CD4-positive, alpha-beta T cell (primary cell): ENCODE measurements around the gene KDM4B. TPM values are rescaled to one million over a fixed set of nuclear protein-coding genes. Genes with fewer than 3 reads are reported as not detected.

ENCODE experiments used
- ATAC-seq: fragments of 200-7000 bp; cut with Tn5 transposase; one replicate; pipeline ENCODE4 v1.10.0; 2022; ENCODE audit warnings: mild to moderate bottlenecking; ENCODE audit not compliant: poor library complexity
- CTCF ChIA-PET: fragments of 350-600 bp; sonication (Branson Sonifier 250); formaldehyde crosslinking; loops from one replicate; lab custom pipeline; 2021; ENCODE audit warnings: antibody characterized with exemption, inconsistent platforms; lab: Charles Lee
- POLR2A ChIA-PET: fragments of 350-600 bp; sonication (Branson Sonifier 250); formaldehyde crosslinking; loops from one replicate; lab custom pipeline; 2021; ENCODE audit warnings: antibody characterized with exemption, inconsistent platforms; lab: Charles Lee
- DNase-seq, 14 experiments: peaks; one replicate each; pipeline ENCODE4 v3.0.0-alpha.2; 2013 to 2020; ENCODE audit warnings: mixed read lengths in 2 of 14
- H3K27ac ChIP-seq, 2 donors: one replicate each; pipeline versions ENCODE4 v1.5.1 to v1.7.0; 2013; ENCODE audit warnings: low read length in 2 of 2, low read depth in 1 of 2, mild to moderate bottlenecking in 1 of 2
- H3K27me3 ChIP-seq, 2 experiments: 1 replicate in 1 of 2; 2 replicates in 1 of 2; pipeline versions ENCODE4 v1.6.1 to v1.7.0; 2013; ENCODE audit warnings: low read length in 2 of 2, control low read depth in 1 of 2, mild to moderate bottlenecking in 1 of 2, moderate library complexity in 1 of 2; ENCODE audit not compliant: insufficient read depth in 2 of 2, control insufficient read depth in 1 of 2
- H3K36me3 ChIP-seq: one replicate; pipeline ENCODE4 v1.6.1; 2013; ENCODE audit warnings: low read length, control low read depth; ENCODE audit not compliant: insufficient read depth
- H3K4me1 ChIP-seq: one replicate; pipeline ENCODE4 v1.6.1; 2013; ENCODE audit warnings: low read length, control low read depth; ENCODE audit not compliant: insufficient read depth
- H3K4me3 ChIP-seq: one replicate; pipeline ENCODE4 v1.5.1; 2013; ENCODE audit warnings: mild to moderate bottlenecking, low read length, moderate library complexity
- H3K9me3 ChIP-seq, 2 experiments: 1 replicate in 1 of 2; 2 replicates in 1 of 2; pipeline versions ENCODE4 v1.6.1 to v1.7.0; 2013; ENCODE audit warnings: low read length in 2 of 2, mild to moderate bottlenecking in 2 of 2, control low read depth in 1 of 2, moderate library complexity in 1 of 2; ENCODE audit not compliant: control insufficient read depth in 1 of 2, insufficient read depth in 1 of 2
- H3K27ac Mint-ChIP-seq: one replicate; pipeline ENCODE4 v1.8.0; 2020; ENCODE audit warnings: mixed read lengths
- H3K27me3 Mint-ChIP-seq: one replicate; pipeline ENCODE4 v1.8.0; 2021; ENCODE audit warnings: mixed read lengths
- H3K36me3 Mint-ChIP-seq: one replicate; pipeline ENCODE4 v1.8.0; 2021; ENCODE audit warnings: low read depth, mixed read lengths
- H3K4me1 Mint-ChIP-seq: one replicate; pipeline ENCODE4 v1.8.0; 2021; ENCODE audit warnings: low read depth, mixed read lengths
- H3K4me3 Mint-ChIP-seq: one replicate; pipeline ENCODE4 v1.8.0; 2020; ENCODE audit warnings: mild to moderate bottlenecking, mixed read lengths
- H3K9me3 Mint-ChIP-seq: one replicate; pipeline ENCODE4 v1.8.0; 2020; ENCODE audit warnings: mixed read lengths
- intact Hi-C, 2 experiments: fragments of 100-400 bp; cut with DNase I in 1 of 2; cut with micrococcal nuclease in 1 of 2; formaldehyde crosslinking; loops; one replicate each; pipeline versions ENCODE4 v1.15.1 to v1.9.0; 2023 to 2025; cut with DNase I, micrococcal nuclease
- total RNA-seq, 174 experiments: library from RNA in 2 of 174; stranded (reverse) in 2 of 174; gene quantifications; one replicate each; pipeline ENCODE4 v1.2.3 and lab custom pipeline; 2021 to 2026
- TF ChIP-seq, protein P1 (sequence below): fragments of 200-600 bp; IDR thresholded peaks from one replicate; pipeline ENCODE4 v1.8.0; 2022; ENCODE audit warnings: antibody characterized with exemption, mild to moderate bottlenecking

The KDM4B gene
- total RNA-seq, 2 experiments from 2014 or later = 41.8 to 42.5 TPM

DNA sequence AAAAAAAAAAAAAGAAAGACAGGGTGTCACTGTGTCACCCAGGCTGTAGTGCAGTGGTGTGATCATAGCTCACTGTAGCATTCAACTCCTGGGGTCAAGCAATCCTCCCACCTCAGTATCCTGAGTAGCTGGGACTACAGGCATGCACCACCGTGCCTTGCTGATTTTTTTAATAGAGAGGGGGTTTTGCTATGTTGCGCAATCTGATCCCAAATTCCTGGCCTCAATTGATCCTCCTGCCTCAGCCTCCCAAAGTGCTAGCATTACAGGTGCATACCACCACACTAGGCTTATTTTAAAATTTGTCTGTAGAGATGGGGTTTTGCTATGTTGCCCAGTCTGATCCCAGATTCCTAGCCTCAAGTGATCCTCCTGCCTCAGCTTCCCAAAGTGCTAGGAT is 212.4 kb downstream of the KDM4B start:
- no peaks in the 10 kb centered on the region for H3K9me3 Mint-ChIP-seq
- Histone ChIP-seq H3K9me3 (no peaks in the 10 kb centered on the region), H3K27me3 (peaks cover 0 to 3% of the 10 kb centered on the region in 2 experiments), H3K27ac (no peak overlapping the region), H3K4me3 (no peak overlapping the region), H3K4me1 (no peaks in the 10 kb centered on the region), H3K36me3 (no peaks in the 10 kb centered on the region)
- TF ChIP-seq, protein P1, sequence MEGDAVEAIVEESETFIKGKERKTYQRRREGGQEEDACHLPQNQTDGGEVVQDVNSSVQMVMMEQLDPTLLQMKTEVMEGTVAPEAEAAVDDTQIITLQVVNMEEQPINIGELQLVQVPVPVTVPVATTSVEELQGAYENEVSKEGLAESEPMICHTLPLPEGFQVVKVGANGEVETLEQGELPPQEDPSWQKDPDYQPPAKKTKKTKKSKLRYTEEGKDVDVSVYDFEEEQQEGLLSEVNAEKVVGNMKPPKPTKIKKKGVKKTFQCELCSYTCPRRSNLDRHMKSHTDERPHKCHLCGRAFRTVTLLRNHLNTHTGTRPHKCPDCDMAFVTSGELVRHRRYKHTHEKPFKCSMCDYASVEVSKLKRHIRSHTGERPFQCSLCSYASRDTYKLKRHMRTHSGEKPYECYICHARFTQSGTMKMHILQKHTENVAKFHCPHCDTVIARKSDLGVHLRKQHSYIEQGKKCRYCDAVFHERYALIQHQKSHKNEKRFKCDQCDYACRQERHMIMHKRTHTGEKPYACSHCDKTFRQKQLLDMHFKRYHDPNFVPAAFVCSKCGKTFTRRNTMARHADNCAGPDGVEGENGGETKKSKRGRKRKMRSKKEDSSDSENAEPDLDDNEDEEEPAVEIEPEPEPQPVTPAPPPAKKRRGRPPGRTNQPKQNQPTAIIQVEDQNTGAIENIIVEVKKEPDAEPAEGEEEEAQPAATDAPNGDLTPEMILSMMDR = no peak
- no peaks in the 10 kb centered on the region for H3K4me1 Mint-ChIP-seq
- CTCF ChIA-PET = no interaction called here
- H3K4me3 Mint-ChIP-seq = no peak overlapping the region
- no peak for ATAC-seq
- intact Hi-C loops = no loop called here
- H3K36me3 Mint-ChIP-seq = no peaks in the 10 kb centered on the region
- H3K27me3 Mint-ChIP-seq = no peaks in the 10 kb centered on the region
- POLR2A ChIA-PET = no interaction called here
- no peak overlapping the region for H3K27ac Mint-ChIP-seq
- no peak for DNase-seq

- no peak for ATAC-seq
- H3K4me3 Mint-ChIP-seq = no peak overlapping the region
- no peaks in the 10 kb centered on the region for H3K4me1 Mint-ChIP-seq
Observed at GRCh38 chr19:5182751-5183150, 213.8 kb downstream of the KDM4B start.

DNA sequence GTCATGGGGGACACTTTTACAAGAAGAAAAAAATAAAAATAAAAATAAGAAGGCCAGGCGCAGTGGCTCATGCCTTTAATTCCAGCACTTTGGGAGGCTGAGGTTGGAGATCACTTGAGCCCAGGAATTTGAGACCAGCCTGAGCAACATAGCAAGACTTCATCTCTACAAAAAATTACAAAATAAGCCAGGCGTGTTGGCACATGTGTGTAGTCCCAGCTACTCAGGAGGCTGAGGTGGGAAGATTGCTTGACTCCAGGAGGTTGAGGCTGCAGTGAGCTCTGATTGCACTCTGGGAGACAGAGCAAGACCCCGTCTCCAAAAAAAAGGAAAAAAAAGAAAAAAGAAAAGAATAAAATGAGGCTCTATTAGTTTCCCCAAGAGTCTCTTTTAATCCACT is 214.7 kb downstream of the KDM4B start:
- Histone ChIP-seq H3K36me3 (no peaks in the 10 kb centered on the region), H3K4me3 (no peak overlapping the region), H3K4me1 (no peaks in the 10 kb centered on the region), H3K27me3 (peaks cover 0 to 3% of the 10 kb centered on the region in 2 experiments), H3K9me3 (no peaks in the 10 kb centered on the region), H3K27ac (no peak overlapping the region)
- Mint-ChIP-seq H3K27me3 (peaks cover 4% of the 10 kb centered on the region), H3K36me3 (no peaks in the 10 kb centered on the region), H3K4me3 (no peak overlapping the region), H3K9me3 (no peaks in the 10 kb centered on the region), H3K27ac (no peak overlapping the region), H3K4me1 (no peaks in the 10 kb centered on the region)
- intact Hi-C loops = no loop called here
- TF ChIP-seq, protein P1 = no peak
- DNase-seq = no peak
- POLR2A ChIA-PET = no interaction called here
- ATAC-seq = no peak
- CTCF ChIA-PET = no interaction called here

More at GRCh38 chr19:5182751-5183150, 213.8 kb downstream of the KDM4B start:
- Mint-ChIP-seq H3K36me3 (no peaks in the 10 kb centered on the region), H3K27me3 (no peaks in the 10 kb centered on the region), H3K27ac (no peak overlapping the region), H3K9me3 (no peaks in the 10 kb centered on the region)
- Histone ChIP-seq H3K27ac (no peak overlapping the region), H3K27me3 (peaks cover 0 to 3% of the 10 kb centered on the region in 2 experiments), H3K4me1 (no peaks in the 10 kb centered on the region), H3K9me3 (no peaks in the 10 kb centered on the region), H3K4me3 (no peak overlapping the region), H3K36me3 (no peaks in the 10 kb centered on the region)
- ChIA-PET POLR2A (no interaction called here), CTCF (no interaction called here)
- intact Hi-C loops = no loop called here
- DNase-seq = no peak
- TF ChIP-seq, protein P1 = no peak
